Astrocyte of the cerebellum (primary cell): ENCODE results near the gene ATG4B.

Source experiments
- DNase-seq: peaks from one replicate; pipeline ENCODE4 v3.0.0-alpha.2; 2011; ENCODE audit warnings: low read depth
- H3K4me3 ChIP-seq: 2 replicates; pipeline ENCODE4 v1.5.1; 2011; ENCODE audit warnings: mild to moderate bottlenecking, low read depth, low read length, moderate library complexity
- CTCF ChIP-seq: IDR thresholded peaks from 2 replicates; pipeline ENCODE4 v1.5.1; 2012; ENCODE audit warnings: low read length, low read depth, moderate library complexity, mild to moderate bottlenecking; ENCODE audit errors: missing control alignments
- in situ Hi-C: cut with HindIII; loops from 2 replicates; pipeline ENCODE4 v1.10.0; 2017; ENCODE audit warnings: low sequenced_read_pairs

ATG4B gene

DNA sequence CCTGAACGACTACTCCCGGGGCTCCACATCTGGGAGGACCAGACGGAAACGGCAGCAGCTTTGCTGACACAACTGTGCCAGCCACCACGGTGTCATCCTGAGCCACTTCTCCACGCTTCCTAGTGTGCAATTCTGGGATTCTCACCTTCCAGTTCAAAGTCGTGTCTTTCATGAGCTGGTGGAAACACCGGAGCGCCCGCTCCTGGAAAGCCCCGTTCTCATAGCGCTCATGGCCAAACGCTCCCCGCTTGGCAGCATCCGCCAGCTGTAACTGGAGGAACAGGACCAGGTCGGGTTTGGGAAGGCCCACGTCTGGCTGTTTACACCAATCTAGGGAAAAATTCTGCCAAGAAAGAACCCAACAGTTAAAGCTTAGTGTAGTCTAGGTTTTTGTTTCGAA is 40.8 kb downstream of the ATG4B start:
- TF ChIP-seq CTCF = no peak
- H3K4me3 ChIP-seq = no peak overlapping the region
- no peak for DNase-seq
- in situ Hi-C loops = loop anchor here (10.0 kb wide), 1 partner anchor 46 kb away; no protein-coding TSS in a partner anchor

GRCh38 chr2:241678784-241679540 is 41.5 kb downstream of the ATG4B start:
- no peak overlapping the region for H3K4me3 ChIP-seq
- in situ Hi-C loops = loop anchor here (10.0 kb wide), 1 partner anchor 46 kb away; no protein-coding TSS in a partner anchor
- DNase-seq = no peak
- TF ChIP-seq CTCF = no peak

GRCh38 chr2:241680044-241680443 is 42.6 kb downstream of the ATG4B start:
- no peak for DNase-seq
- in situ Hi-C loops = no loop called here
- H3K4me3 ChIP-seq = no peak overlapping the region
- TF ChIP-seq CTCF = no peak

DNA sequence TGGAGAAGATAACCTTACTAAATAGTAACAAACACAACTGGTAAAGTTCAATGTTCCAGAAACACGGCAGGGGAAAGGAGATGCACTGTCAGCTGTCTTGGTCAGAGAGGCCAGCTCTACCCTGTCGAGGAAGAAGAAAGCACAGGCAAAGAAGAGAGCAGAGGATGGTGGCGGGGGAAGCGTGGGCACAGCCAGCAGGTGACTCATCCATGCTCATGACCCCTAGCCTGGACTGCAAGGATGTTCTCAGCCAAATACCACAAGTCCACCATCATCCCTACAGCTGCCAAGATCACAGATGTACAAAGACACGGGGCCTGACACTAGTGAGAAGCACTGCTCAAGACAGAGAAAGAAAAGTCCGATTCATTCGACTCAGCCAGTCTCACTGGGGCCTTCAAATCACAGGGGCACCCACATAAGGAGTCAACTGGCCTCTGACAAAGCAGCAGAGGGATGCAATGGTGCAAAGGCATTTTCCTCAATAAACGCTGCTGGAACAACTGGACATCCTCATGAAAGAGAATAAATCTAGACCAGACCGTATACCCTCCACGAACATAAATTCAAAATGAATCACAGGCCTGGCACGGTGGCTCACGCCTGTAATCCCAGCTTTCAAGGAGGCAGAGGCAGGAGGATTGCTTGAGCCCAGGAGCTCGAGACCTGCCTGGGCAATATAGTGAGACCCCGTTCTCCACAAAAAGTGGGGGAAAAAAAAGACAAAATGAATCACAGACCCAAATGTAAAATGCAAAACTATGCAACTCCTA is 43.5 kb downstream of the ATG4B start:
- in situ Hi-C loops = no loop called here
- TF ChIP-seq CTCF = no peak
- DNase-seq = peak; percentile 85
- H3K4me3 ChIP-seq = no peak overlapping the region

DNA sequence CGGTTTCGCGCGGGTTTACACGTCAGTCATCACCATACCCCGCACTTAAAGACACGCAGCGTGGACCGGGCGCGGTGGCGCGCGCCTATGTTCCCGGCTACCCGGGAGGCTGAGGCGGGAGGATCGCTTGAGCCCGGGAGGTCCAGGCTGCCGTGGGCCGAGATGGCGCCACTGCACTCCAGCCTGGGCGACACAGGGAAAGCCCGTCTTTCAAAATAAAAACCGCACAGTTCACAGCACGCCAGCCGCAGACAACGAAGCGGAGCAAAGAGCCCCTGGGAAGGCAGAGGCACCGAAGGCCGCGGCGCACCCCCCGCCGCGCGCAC is 48.8 kb downstream of the ATG4B start:
- DNase-seq = no peak
- in situ Hi-C loops = no loop called here
- peak overlapping the region; percentile 66 for H3K4me3 ChIP-seq
- TF ChIP-seq CTCF = no peak

DNA sequence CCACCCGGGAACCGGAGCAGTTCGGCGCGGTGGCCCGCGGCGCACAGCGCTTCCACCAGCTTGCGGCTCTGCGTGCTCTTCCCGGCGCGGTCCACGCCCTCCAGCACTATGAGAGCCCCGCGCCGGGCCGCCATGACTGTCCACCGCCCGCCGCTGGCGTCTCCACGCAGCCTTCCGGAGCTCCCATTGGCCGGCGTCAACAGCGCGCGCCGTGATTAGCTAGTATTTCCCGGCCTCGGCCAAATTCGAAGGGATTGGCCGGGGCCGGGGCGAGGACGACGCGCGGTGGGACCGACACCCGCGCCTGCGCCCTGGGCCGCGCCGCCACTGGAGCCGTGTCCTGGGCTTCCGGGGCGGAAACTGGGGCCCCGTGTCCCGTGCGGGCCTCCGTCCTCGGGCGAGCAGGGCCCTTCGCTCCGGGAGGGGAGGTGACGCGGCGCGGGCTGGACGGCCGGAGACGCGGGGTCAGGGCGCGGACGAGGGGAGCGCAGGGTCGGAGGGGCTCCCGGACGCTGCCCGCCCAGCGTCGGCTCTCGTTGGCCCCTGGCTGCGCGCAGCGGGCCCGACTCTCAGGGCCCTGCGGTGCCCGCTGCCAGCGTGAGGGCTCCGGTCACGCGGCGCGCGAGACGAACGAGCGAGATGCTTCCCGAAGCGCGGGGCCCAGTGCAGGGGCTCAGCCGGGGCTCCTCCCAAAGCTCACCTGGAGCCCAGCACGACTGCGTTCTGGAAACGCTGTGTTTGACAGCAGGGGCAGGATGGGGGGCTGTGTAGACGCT is 49.3 kb downstream of the ATG4B start, which contains the start of gene DTYMK:
TSS of gene DTYMK (minus strand) at position 166 of the 776 bp plus-strand sequence. CDS start at position 134, 32 bp downstream.
- peak; percentile 82 for DNase-seq
- TF ChIP-seq CTCF = no peak
- H3K4me3 ChIP-seq = peak within 1 kb of the TSS; percentile 66
- in situ Hi-C loops = no loop called here
